ENCODE measurements around the gene VPS13D.

DNA sequence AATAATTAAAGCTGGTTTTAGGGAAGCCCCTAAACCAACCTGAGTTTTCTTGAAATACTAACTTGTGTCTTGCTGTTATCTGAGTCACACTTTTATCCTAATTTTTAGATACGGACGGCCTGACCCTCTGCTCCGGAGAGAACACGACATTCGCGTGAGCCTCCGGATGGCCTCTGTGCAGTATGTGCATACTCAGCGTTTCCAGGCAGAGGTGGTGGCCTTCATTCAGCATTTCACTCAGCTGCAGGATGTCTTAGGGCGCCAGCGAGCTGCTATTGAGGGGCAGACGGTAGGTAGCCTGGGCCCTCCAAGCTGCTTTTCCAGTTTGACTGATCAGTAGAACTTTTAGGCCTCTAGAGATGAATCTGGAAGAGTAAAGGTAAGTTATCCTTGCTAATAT lies 63.6 kb downstream of the VPS13D start:
- TF ChIP-seq, protein P1, sequence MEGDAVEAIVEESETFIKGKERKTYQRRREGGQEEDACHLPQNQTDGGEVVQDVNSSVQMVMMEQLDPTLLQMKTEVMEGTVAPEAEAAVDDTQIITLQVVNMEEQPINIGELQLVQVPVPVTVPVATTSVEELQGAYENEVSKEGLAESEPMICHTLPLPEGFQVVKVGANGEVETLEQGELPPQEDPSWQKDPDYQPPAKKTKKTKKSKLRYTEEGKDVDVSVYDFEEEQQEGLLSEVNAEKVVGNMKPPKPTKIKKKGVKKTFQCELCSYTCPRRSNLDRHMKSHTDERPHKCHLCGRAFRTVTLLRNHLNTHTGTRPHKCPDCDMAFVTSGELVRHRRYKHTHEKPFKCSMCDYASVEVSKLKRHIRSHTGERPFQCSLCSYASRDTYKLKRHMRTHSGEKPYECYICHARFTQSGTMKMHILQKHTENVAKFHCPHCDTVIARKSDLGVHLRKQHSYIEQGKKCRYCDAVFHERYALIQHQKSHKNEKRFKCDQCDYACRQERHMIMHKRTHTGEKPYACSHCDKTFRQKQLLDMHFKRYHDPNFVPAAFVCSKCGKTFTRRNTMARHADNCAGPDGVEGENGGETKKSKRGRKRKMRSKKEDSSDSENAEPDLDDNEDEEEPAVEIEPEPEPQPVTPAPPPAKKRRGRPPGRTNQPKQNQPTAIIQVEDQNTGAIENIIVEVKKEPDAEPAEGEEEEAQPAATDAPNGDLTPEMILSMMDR (IDR thresholded peaks at IDR 0.05), result no peak
- TF ChIP-seq POLR2A (IDR thresholded peaks at IDR 0.05), result no peak

Data from thyroid gland (tissue), 4 donors.